GM20000 (cell line): ENCODE measurements around the gene DCAF4.

ENCODE experiments used
- DNase-seq: peaks from one replicate; pipeline ENCODE4 v3.0.0; 2012; ENCODE audit warnings: low spot score
- TF ChIP-seq, protein P1 (sequence below): IDR thresholded peaks from 2 replicates; pipeline ENCODE4 v1.5.1; 2012; ENCODE audit warnings: mild to moderate bottlenecking, control low read depth; ENCODE audit errors: extremely low read depth, missing control alignments

DCAF4 gene

DNA sequence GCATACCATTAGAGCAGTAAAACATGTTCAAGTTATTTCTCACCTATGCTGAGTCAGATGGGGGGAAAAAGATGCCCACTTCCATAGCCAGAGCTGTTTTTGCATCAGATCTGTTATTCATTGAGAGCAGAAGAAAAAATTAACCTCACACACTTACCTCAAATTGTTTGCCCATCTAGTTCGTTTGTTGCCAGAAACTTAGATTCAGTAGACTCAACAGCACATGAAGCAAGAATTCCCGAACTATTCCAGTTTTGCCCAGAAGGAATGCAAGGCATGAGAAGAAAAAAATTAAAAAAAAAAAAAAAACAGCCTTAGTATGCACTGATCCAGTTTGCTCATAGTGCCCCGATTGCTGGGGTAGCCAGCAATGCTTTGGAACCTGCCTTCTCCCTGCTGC, 19.9 kb upstream of the DCAF4 start:
- no peak for DNase-seq

DNA sequence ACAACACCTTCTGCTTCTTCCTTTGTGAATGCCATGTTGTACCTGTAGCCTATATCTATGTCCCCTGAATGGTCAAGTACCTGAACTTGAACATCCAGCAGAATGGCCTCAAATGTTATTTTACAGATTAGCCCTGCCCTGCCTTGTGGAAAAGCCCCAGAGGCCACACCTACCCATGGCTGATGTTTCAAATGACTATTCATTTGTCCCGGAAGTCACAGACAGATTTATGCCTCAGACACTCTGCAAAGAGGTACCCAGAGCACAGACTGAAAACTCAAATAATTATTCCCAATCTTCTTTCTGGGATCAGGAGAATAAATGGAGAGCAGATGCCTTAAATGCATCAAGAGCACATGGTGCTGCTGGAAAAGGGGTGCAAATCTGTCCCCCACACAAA, 19.4 kb upstream of the DCAF4 start:
- TF ChIP-seq, protein P1, sequence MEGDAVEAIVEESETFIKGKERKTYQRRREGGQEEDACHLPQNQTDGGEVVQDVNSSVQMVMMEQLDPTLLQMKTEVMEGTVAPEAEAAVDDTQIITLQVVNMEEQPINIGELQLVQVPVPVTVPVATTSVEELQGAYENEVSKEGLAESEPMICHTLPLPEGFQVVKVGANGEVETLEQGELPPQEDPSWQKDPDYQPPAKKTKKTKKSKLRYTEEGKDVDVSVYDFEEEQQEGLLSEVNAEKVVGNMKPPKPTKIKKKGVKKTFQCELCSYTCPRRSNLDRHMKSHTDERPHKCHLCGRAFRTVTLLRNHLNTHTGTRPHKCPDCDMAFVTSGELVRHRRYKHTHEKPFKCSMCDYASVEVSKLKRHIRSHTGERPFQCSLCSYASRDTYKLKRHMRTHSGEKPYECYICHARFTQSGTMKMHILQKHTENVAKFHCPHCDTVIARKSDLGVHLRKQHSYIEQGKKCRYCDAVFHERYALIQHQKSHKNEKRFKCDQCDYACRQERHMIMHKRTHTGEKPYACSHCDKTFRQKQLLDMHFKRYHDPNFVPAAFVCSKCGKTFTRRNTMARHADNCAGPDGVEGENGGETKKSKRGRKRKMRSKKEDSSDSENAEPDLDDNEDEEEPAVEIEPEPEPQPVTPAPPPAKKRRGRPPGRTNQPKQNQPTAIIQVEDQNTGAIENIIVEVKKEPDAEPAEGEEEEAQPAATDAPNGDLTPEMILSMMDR: no peak
- DNase-seq: no peak

More for the DNA sequence above, 19.9 kb upstream of the DCAF4 start:
- TF ChIP-seq, protein P1: no peak

GRCh38 chr14:72907886-72908285, 18.4 kb upstream of the DCAF4 start:
- TF ChIP-seq, protein P1: no peak
- DNase-seq: no peak

DNA sequence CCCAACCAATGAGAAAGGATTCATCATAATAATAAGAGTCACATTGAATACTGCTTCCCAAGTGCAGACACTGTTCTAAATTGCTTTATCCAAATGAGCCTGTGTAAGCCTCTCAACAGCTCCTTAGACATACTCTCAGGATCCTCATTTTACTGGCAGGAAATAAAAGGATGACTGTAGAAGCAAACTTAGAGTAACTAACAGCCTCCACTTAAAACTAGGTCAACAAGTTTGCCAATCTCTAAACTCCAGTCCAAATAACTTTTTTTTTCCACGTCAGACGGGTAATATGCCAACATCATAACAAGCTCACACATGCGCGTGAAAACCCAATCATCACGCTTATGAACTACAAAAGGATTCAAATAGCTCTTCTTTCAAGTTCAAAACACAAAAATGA, 17.1 kb upstream of the DCAF4 start:
- no peak for DNase-seq
- TF ChIP-seq, protein P1: no peak

- DNase-seq: no peak
- TF ChIP-seq, protein P1: no peak
These were observed 12.5 kb upstream of the DCAF4 start for GRCh38 chr14:72913809-72914208.

- no peak for DNase-seq
- TF ChIP-seq, protein P1: no peak
These were observed 10.1 kb upstream of the DCAF4 start for GRCh38 chr14:72916174-72916573.

GRCh38 chr14:72917094-72917802, 9.0 kb upstream of the DCAF4 start:
- TF ChIP-seq, protein P1: no peak
- DNase-seq: no peak
